GM10266 (cell line): ENCODE measurements around the gene IL17D.
"Not testable (repeated sequence)": the region's sequence is repeated elsewhere in the genome, so short reads cannot be mapped to it uniquely, and the experiment has no call there.

ENCODE experiments used
- DNase-seq: peaks from one replicate; pipeline ENCODE4 v3.0.0; 2012; ENCODE audit errors: extremely low spot score
- TF ChIP-seq, protein P1 (sequence below): IDR thresholded peaks from 2 replicates; pipeline ENCODE4 v1.5.1; 2012; ENCODE audit warnings: mild to moderate bottlenecking, low read depth; ENCODE audit not compliant: control insufficient read depth, insufficient read depth; ENCODE audit errors: missing control alignments

IL17D gene

DNA sequence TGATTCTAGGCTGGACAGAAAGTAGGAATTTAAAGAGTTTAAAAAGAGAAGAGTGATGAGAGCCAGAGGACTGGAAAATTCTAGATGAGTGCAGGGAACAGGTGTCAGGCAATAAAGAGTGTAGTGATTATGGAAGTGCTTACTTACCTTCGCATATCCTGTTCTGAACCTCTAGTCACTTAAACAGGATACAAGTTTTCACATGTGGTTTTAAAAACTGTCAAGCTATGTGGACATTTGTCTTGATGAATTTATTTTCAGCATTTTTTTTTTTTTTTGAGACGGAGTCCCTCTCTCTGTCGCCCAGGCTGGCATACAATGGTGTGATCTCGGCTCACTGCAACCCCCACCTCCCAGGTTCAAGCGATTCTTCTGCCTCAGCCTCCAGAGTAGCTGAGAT lies 34.3 kb upstream of the IL17D start:
- no peak for DNase-seq
- TF ChIP-seq, protein P1, sequence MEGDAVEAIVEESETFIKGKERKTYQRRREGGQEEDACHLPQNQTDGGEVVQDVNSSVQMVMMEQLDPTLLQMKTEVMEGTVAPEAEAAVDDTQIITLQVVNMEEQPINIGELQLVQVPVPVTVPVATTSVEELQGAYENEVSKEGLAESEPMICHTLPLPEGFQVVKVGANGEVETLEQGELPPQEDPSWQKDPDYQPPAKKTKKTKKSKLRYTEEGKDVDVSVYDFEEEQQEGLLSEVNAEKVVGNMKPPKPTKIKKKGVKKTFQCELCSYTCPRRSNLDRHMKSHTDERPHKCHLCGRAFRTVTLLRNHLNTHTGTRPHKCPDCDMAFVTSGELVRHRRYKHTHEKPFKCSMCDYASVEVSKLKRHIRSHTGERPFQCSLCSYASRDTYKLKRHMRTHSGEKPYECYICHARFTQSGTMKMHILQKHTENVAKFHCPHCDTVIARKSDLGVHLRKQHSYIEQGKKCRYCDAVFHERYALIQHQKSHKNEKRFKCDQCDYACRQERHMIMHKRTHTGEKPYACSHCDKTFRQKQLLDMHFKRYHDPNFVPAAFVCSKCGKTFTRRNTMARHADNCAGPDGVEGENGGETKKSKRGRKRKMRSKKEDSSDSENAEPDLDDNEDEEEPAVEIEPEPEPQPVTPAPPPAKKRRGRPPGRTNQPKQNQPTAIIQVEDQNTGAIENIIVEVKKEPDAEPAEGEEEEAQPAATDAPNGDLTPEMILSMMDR: no peak

DNA sequence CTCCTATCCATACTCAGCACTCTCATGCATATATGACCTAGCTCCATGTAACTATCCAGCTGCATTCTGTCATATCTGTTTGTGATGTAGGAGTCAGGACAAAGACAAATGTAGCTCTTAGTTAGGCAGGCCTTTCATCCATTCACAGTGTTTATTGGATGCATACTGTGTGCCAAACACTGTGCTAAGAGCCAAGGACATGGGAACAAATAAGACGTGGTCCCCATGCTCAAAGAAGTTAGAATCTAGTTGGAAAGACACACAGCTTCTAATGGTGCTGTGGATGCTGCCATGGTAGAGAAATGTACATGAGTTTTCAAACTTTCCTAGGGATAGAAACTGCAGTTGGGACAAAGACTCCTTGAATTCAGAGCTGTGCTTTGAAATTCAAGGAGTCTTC lies 31.7 kb upstream of the IL17D start:
- TF ChIP-seq, protein P1: no peak
- no peak for DNase-seq

- no peak for DNase-seq
Measured at GRCh38 chr13:20672772-20673171, 30.7 kb upstream of the IL17D start.

DNA sequence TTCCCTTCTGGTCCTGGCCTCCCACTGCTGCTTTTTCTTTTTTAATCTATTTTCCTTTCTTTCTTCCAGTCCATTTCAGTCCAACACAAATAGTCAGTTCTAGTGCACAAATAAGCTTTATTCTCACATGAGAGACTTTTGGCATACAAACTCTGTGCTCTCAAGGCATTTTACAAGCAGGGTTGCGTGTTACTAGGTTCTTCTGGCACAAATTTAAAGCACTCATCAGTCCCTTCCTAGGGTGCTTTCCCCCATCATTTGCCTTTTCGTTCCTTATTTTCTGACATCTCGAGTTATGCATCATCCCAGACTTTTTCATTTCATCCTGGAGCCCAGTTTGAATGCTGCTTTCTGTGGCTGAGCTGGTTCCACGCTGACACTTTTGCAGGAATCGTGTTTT lies 29.8 kb upstream of the IL17D start:
- TF ChIP-seq, protein P1: no peak

More at GRCh38 chr13:20672772-20673171, 30.7 kb upstream of the IL17D start:
- TF ChIP-seq, protein P1: no peak

GRCh38 chr13:20676213-20676612 lies 27.3 kb upstream of the IL17D start:
- DNase-seq: no peak
- TF ChIP-seq, protein P1: no peak

More for the DNA sequence above, 29.8 kb upstream of the IL17D start:
- no peak for DNase-seq

- not testable (repeated sequence) for DNase-seq
Measured at GRCh38 chr13:20678606-20679005, 24.9 kb upstream of the IL17D start.

DNA sequence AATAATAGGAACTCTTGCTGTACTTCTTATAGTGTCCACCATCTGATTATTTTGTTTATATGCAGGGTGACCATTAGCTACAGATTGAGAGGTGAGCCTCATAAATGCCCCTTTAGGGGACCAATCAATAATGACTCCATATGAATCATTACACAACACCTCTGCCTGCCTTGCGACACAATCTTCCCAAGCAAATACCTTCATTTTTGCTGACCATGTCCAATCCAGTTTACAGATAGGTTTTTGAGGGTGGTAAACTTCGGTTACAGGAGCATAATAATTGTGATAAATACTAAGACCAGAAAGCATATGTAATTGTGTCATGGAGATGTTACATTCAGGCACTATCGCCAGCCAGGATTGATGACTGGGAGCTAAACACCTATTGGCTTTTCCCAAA lies 23.6 kb upstream of the IL17D start:
- TF ChIP-seq, protein P1: no peak

DNA sequence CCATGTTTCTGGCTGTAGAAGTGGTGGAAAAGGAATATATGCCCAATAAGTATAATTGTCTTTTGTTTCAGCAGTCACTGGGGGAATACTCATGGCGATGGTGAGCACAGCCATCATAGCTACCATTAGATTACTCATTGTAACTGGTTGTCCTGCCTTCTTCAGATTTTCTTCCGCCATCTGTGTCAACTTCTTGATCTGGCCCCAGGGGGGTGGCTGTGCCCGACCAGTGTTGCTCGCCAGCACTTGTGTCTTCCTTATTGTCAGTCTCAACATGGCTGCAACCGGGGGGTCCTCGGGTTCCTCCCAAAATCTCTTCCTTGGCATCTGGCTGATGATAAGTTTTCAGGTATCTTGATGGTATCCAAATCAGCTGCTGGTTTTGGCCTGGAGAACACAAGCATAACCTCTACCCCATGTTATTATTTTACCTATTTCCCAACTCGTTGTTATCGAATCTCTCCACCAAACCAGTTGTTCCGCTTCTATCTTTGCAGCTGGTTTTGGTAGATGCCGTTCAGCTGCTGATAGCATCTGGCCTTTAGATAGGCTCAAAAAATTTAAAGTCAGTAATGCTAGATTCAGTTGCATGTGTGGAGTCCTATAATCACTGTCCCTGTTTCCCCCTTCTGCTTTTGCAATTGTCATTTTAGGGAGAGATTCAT lies 23.0 kb upstream of the IL17D start:
- no peak for DNase-seq
- TF ChIP-seq, protein P1: no peak

More for the DNA sequence above, 23.6 kb upstream of the IL17D start:
- DNase-seq: no peak

GRCh38 chr13:20681481-20681880 lies 22.0 kb upstream of the IL17D start:
- not testable (repeated sequence) for DNase-seq
